Heart right ventricle (tissue), 16 donors: Measurements from ENCODE around the gene TAB3. TPM values are rescaled to one million over a fixed set of nuclear protein-coding genes. Genes with fewer than 3 reads are reported as not detected.

Experiments
- ATAC-seq, 8 donors: fragments of 200-7000 bp; cut with Tn5 transposase; one replicate each; pipeline ENCODE4 v1.9.1; 2020; ENCODE audit warnings: mild to moderate bottlenecking in 8 of 8, moderate library complexity in 8 of 8, moderate number of reproducible peaks in 1 of 8
- DNase-seq, 2 donors: peaks; one replicate each; pipeline ENCODE4 v3.0.0-alpha.2; 2020
- H3K27ac ChIP-seq, 10 donors: fragments of 200-600 bp; sonication (generic) in 2 of 10; one replicate each; pipeline versions ENCODE4 v1.5.0 to v1.8.0; 2020 to 2022; ENCODE audit warnings: mild to moderate bottlenecking in 3 of 10
- H3K27me3 ChIP-seq, 7 donors: fragments of 200-600 bp; one replicate each; pipeline ENCODE4 v1.8.0; 2021 to 2022; ENCODE audit warnings: mild to moderate bottlenecking in 2 of 7
- H3K36me3 ChIP-seq, 9 donors: fragments of 200-600 bp; sonication (generic) in 1 of 9; one replicate each; pipeline versions ENCODE4 v1.5.0 to v1.8.0; 2020 to 2022; ENCODE audit warnings: mild to moderate bottlenecking in 2 of 9
- H3K4me1 ChIP-seq, 9 donors: fragments of 200-600 bp; sonication (generic) in 1 of 9; one replicate each; pipeline versions ENCODE4 v1.5.0 to v1.8.0; 2020 to 2022; ENCODE audit warnings: mild to moderate bottlenecking in 4 of 9
- H3K4me3 ChIP-seq, 10 donors: fragments of 200-600 bp; sonication (generic) in 2 of 10; one replicate each; pipeline versions ENCODE4 v1.5.0 to v1.8.0; 2020 to 2022; ENCODE audit warnings: mild to moderate bottlenecking in 7 of 10, moderate library complexity in 2 of 10
- H3K9me3 ChIP-seq, 11 donors: fragments of 200-600 bp in 10 of 11; sonication (generic) in 2 of 11; one replicate each; pipeline versions ENCODE4 v1.5.0 to v1.8.0; 2013 to 2022; ENCODE audit warnings: mild to moderate bottlenecking in 2 of 11, control low read depth in 1 of 11, moderate library complexity in 1 of 11
- WGBS, 2 donors: extraction: QIAGEN DNeasy Blood & Tissue Kit; methylation state at CpG; one replicate each; pipeline ENCODE4 v1.1.7; 2013; ENCODE audit warnings: inconsistent platforms in 1 of 2; 5-methylcytosine and 5-hydroxymethylcytosine counted together
- intact Hi-C, 10 donors: fragments of 100-400 bp; cut with DNase I; formaldehyde crosslinking; loops; one replicate each; pipeline versions ENCODE4 v1.11.1 to v1.14.2; 2022
- long read RNA-seq, 3 donors: library from polyadenylated mRNA; unstranded; transcript quantifications; one replicate each; pipeline ENCODE4 v2.0.0, GENCODE V29; 2020 to 2021
- polyA plus RNA-seq, 2 donors: library from polyadenylated mRNA; stranded (reverse); fragments of 200-250 nt; gene quantifications; one replicate each; pipeline ENCODE4 v1.2.3, GENCODE V29; 2013
- total RNA-seq, 10 donors: library from RNA; stranded (reverse); fragmentation: NEBNext Ultra II Directional in 3 of 10; extraction: Animal tissue kit (Norgen Biotek cat#: 25700) in 3 of 10; gene quantifications; one replicate each; pipeline versions ENCODE4 v1.2.1 to v1.2.4, GENCODE V29; 2021 to 2023
- TF ChIP-seq, protein P1 (sequence below), 9 donors: fragments of 200-600 bp; sonication (generic) in 2 of 9; IDR thresholded peaks; one replicate each; pipeline versions ENCODE4 v1.5.0 to v1.8.0; 2021 to 2022; ENCODE audit warnings: antibody characterized with exemption in 9 of 9, mild to moderate bottlenecking in 5 of 9, moderate library complexity in 1 of 9
- donor health status: Arrhythmogenic right ventricular cardiomyopathy.
- donor health status: ischemic (EF 13 %, LVEDD 7.1; RV severe dilation, severe dysfunction).
- donor health status: healthy with polysubstance abuse.
- donor health status: DM: no; HTN: yes; CAD: no.
- donor health status: DM: no; HTN: no; CAD: no.
- donor health status: ischemic (EF 25% LVEDD 6.9; RV normal size, moderate dysfunction).
- donor health status: ischemic (EF 25% LVEDD 5.7; RV mildly dilated, moderate dysfunction).
- donor health status: healthy.
- donor health status: DM: yes; HTN: yes; CAD: no.
- donor health status: Ischemic cardiomyopathy.
- donor health status: ischemic (EF 35%, LVEDD 5.7; RV mildly dilated, moderate dysfunction).
- donor health status: nonischemic (EF 11% LVEDD 7.7; RV severe dilation, severe dysfunction).
- donor health status: DM: yes; HTN: yes; CAD: no.
- donor health status: PGD.
- donor health status: ischemic (EF 29% LVEDD 5.4; RV normal size, mild dysfunction).
- donor health status: nonischemic (EF 23%, LVEDD 6.1; RV moderate dilation, normal function).

Gene TAB3, protein sequence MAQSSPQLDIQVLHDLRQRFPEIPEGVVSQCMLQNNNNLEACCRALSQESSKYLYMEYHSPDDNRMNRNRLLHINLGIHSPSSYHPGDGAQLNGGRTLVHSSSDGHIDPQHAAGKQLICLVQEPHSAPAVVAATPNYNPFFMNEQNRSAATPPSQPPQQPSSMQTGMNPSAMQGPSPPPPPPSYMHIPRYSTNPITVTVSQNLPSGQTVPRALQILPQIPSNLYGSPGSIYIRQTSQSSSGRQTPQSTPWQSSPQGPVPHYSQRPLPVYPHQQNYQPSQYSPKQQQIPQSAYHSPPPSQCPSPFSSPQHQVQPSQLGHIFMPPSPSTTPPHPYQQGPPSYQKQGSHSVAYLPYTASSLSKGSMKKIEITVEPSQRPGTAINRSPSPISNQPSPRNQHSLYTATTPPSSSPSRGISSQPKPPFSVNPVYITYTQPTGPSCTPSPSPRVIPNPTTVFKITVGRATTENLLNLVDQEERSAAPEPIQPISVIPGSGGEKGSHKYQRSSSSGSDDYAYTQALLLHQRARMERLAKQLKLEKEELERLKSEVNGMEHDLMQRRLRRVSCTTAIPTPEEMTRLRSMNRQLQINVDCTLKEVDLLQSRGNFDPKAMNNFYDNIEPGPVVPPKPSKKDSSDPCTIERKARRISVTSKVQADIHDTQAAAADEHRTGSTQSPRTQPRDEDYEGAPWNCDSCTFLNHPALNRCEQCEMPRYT
- total RNA-seq, result 10 to 100 TPM; 13.1 to 19.3 (median 15.0) TPM
- polyA plus RNA-seq, result 1 to 10 TPM; 3.9 to 7.1 TPM
- long read RNA-seq, donor 1, partial matches to known transcripts, result 0 of 2 reads
- long read RNA-seq, donor 1, other reads (novel, unspliced or antisense), result 2 of 2 reads
- long read RNA-seq, donor 2, partial matches to known transcripts, result 0 of 2 reads
- long read RNA-seq, donor 2, other reads (novel, unspliced or antisense), result 2 of 2 reads
- long read RNA-seq, donor 3, partial matches to known transcripts, result 0 of 3 reads
- long read RNA-seq, donor 3, other reads (novel, unspliced or antisense), result 3 of 3 reads

DNA sequence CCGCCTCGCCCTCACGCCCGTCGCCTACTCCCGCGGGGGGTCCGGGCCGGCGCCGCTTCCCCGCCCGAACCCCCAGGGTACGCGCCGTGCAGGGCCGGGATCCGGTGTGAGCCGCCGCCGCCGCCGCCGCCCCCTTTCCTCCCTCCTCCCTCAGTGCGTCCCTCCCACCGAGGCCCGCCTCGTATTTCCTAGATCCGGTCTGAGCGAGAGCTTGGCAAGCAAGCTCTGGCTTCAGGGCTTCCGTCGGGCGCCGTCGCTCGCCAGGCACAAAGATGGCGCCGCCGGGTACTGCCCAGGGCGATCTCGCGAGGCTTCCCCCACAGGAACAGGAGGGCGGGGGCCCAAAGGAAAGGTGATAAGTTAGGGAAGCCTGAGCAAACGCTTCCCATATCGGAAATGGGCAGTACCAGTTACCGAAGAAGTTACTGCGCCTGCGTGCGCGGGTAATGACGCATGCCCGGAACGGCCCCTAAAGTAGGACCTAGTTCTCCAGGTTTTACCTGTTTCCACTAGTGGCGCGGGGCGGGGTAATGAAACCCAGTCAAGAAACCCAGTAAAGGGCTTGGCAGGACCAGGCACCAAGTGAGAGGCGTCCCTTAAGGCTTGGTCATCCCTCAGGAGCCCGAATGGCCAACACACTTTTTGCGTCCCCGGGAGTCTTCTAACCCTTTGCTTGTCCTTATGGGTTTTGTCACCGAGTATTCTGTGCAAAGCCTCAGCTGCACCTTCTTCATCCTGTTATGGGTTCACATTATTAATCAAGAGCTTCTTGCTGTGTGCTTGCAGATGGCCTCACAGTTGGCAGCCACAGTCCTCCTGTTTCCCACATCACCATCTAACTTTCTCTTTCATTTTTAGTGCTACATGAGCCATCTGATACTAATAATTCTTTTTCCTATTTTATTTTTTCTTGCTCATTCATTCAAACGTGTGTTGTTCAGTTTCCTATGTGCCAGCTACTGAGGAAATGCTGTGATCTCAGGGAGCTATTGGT is at the start of gene TAB3:
Gene TAB3 (minus strand): TSS at position 108 of the 994 bp plus-strand sequence. CDS start 29,666 bp downstream, outside the sequence.
- intact Hi-C loops, result no loop called here
- Histone ChIP-seq H3K4me1 (peaks cover 0 to 21% (median 6%) of the 10 kb centered on the region in 9 donors), H3K4me3 (peak within 1 kb of the TSS; percentile 75 to 91 (median 79)), H3K36me3 (no peaks in the 10 kb centered on the region), H3K27me3 (peaks cover 0 to 6% (median 0%) of the 10 kb centered on the region in 7 donors), H3K27ac (peak within 1 kb of the TSS; percentile 74 to 91 (median 88)), H3K9me3 (no peaks in the 10 kb centered on the region)
- DNase-seq, result peak; percentile 91 to 93
- ATAC-seq, result peak; percentile 96 to 99 (median 98)
- 0% methylated on average over 37 to 59 of the region's 62 CpGs for whole genome bisulfite sequencing, 2 donors
- TF ChIP-seq, protein P1, sequence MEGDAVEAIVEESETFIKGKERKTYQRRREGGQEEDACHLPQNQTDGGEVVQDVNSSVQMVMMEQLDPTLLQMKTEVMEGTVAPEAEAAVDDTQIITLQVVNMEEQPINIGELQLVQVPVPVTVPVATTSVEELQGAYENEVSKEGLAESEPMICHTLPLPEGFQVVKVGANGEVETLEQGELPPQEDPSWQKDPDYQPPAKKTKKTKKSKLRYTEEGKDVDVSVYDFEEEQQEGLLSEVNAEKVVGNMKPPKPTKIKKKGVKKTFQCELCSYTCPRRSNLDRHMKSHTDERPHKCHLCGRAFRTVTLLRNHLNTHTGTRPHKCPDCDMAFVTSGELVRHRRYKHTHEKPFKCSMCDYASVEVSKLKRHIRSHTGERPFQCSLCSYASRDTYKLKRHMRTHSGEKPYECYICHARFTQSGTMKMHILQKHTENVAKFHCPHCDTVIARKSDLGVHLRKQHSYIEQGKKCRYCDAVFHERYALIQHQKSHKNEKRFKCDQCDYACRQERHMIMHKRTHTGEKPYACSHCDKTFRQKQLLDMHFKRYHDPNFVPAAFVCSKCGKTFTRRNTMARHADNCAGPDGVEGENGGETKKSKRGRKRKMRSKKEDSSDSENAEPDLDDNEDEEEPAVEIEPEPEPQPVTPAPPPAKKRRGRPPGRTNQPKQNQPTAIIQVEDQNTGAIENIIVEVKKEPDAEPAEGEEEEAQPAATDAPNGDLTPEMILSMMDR (IDR thresholded peaks at IDR 0.05), result no peak

DNA sequence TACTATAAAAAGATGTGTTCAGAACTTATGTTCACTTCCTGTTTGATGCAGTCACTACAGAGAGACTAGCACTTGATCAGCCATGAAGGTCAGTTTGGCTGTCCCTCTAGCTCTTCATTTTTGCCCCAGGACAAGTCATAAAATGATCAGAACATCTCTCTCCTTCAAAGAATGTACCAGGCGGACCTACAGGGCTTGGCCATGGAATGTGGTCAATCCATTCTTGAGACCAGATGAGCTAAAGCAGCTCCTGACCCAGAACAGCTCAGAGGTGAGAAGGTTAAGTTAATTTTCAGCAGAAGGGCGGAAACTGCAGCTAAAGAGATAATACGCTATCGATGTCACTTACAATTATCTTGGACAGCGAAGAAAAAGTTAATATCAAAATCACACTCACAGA is 49.2 kb upstream of the TAB3 start:
- TF ChIP-seq, protein P1 (IDR thresholded peaks at IDR 0.05), result no peak

DNA sequence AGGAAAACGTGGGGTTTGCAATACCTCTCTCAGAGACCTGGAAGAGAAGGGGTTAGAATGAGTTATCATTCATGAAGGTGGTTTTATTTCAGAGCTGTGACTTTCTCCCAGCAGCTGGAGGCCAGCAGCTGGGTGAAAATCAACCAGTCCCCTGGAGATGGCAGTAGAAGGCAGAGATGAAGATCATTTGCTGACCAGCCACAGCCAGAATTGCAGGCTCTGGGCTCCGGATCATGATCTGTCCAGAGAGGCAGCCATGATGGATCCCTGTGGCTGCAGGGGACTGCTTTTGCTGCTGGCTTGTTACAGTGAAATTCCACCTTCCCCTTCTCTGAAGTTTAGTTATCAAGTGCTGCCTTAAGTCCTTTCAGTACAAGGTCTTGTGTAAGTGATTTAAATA is 46.9 kb upstream of the TAB3 start:
- 33 to 47% methylated on average over 2 of the region's 2 CpGs for WGBS, 2 donors
- ATAC-seq (no peak), DNase-seq (peak in 1 of 2 donors; percentile 3)
- Histone ChIP-seq H3K27ac (no peak overlapping the region), H3K27me3 (peaks cover 0 to 13% (median 0%) of the 10 kb centered on the region in 7 donors), H3K4me3 (no peak overlapping the region), H3K36me3 (no peaks in the 10 kb centered on the region), H3K9me3 (no peaks in the 10 kb centered on the region), H3K4me1 (no peaks in the 10 kb centered on the region)
- TF ChIP-seq, protein P1 (IDR thresholded peaks at IDR 0.05), result peak in 2 of 9 donors; percentile 15 to 18
- intact Hi-C loops, result no loop called here

More for the DNA sequence above, 49.2 kb upstream of the TAB3 start:
- DNase-seq (no peak), ATAC-seq (no peak)
- H3K27ac ChIP-seq, result no peak overlapping the region
- H3K4me3 ChIP-seq, result no peak overlapping the region
- no peaks in the 10 kb centered on the region for H3K4me1 ChIP-seq
- 91 to 92% methylated on average over 5 of the region's 5 CpGs for WGBS, 2 donors
- no peaks in the 10 kb centered on the region for H3K36me3 ChIP-seq
- intact Hi-C loops, result no loop called here
- peaks cover 0 to 13% (median 0%) of the 10 kb centered on the region in 7 donors for H3K27me3 ChIP-seq
- H3K9me3 ChIP-seq, result no peaks in the 10 kb centered on the region
